Measurements from ENCODE around the gene ASTN2. TPM values are rescaled to one million over a fixed set of nuclear protein-coding genes. Genes with fewer than 3 reads are reported as not detected.

Gene ASTN2
- total and polyA plus RNA-seq, 4 donors = 0.57 to 2.9 (median 1.4) TPM

- Histone ChIP-seq H3K4me3 (ENCODE audit: low read depth in 1 of 3, low read length in 3 of 3) (no peak overlapping the region), H3K9me3 (ENCODE audit: control insufficient read depth in 4 of 4, low read length in 3 of 4) (no peaks in the 10 kb centered on the region), H3K36me3 (ENCODE audit: control insufficient read depth in 4 of 4, insufficient read depth in 3 of 4, low read depth in 1 of 4, low read length in 3 of 4) (no peaks in the 10 kb centered on the region), H3K4me1 (ENCODE audit: control insufficient read depth in 4 of 4, insufficient read depth in 4 of 4, low read length in 3 of 4) (no peaks in the 10 kb centered on the region), H3K27me3 (ENCODE audit: control insufficient read depth in 4 of 4, insufficient read depth in 4 of 4, low read length in 3 of 4) (peaks cover 0 to 3% (median 0%) of the 10 kb centered on the region in 4 donors), H3K9ac (ENCODE audit: low read depth in 1 of 2, low read length in 2 of 2) (no peak overlapping the region), H3K27ac (ENCODE audit: low read depth in 1 of 2, low read length in 2 of 2) (no peak overlapping the region)
- no peak for TF ChIP-seq RXRA (IDR thresholded peaks at IDR 0.05)
- TF ChIP-seq FOXA1 (IDR thresholded peaks at IDR 0.05) = no peak
- no peak for TF ChIP-seq YY1 (IDR thresholded peaks at IDR 0.05)
- no peak for TF ChIP-seq ZBTB33 (IDR thresholded peaks at IDR 0.05)
- no peak for TF ChIP-seq CTCF (IDR thresholded peaks at IDR 0.05; ENCODE audit: low read depth, low read length, missing input control)
- no peak for TF ChIP-seq HNF4G (IDR thresholded peaks at IDR 0.05)
- TF ChIP-seq FOXA2 (IDR thresholded peaks at IDR 0.05) = no peak
- TF ChIP-seq SP1 (IDR thresholded peaks at IDR 0.05) = no peak
- no peak for TF ChIP-seq TAF1 (conservative IDR thresholded peaks at IDR 0.05)
- TF ChIP-seq RAD21 (IDR thresholded peaks at IDR 0.05) = no peak
- TF ChIP-seq NR2F2 (IDR thresholded peaks at IDR 0.05) = no peak
- no peak for TF ChIP-seq HNF4A (conservative IDR thresholded peaks at IDR 0.05)
- no peak for TF ChIP-seq EGR1 (IDR thresholded peaks at IDR 0.05; ENCODE audit: low read depth in 2 of 2)
- no peak for TF ChIP-seq ATF3 (IDR thresholded peaks at IDR 0.05)
- no peak for TF ChIP-seq GABPA (IDR thresholded peaks at IDR 0.05 in 1 of 2, conservative IDR thresholded peaks at IDR 0.05 in 1 of 2)
- 61% methylated on average over 2 of the region's 2 CpGs for WGBS
- DNase-seq (ENCODE audit: low spot score) = no peak
Measured at GRCh38 chr9:117403848-117404247, 11.0 kb downstream of the ASTN2 start.

- no peak for TF ChIP-seq ATF3 (IDR thresholded peaks at IDR 0.05)
- 30% methylated on average over 6 of the region's 6 CpGs for WGBS
- Histone ChIP-seq H3K4me1 (ENCODE audit: control insufficient read depth in 4 of 4, insufficient read depth in 4 of 4, low read length in 3 of 4) (no peaks in the 10 kb centered on the region), H3K36me3 (ENCODE audit: control insufficient read depth in 4 of 4, insufficient read depth in 3 of 4, low read depth in 1 of 4, low read length in 3 of 4) (no peaks in the 10 kb centered on the region), H3K4me3 (ENCODE audit: low read depth in 1 of 3, low read length in 3 of 3) (no peak overlapping the region), H3K27ac (ENCODE audit: low read depth in 1 of 2, low read length in 2 of 2) (no peak overlapping the region), H3K9ac (ENCODE audit: low read depth in 1 of 2, low read length in 2 of 2) (no peak overlapping the region), H3K27me3 (ENCODE audit: control insufficient read depth in 4 of 4, insufficient read depth in 4 of 4, low read length in 3 of 4) (peaks cover 0 to 3% (median 0%) of the 10 kb centered on the region in 4 donors), H3K9me3 (ENCODE audit: control insufficient read depth in 4 of 4, low read length in 3 of 4) (no peaks in the 10 kb centered on the region)
- no peak for DNase-seq (ENCODE audit: low spot score)
Measured at GRCh38 chr9:117403403-117403811, 11.4 kb downstream of the ASTN2 start.

GRCh38 chr9:117400171-117400570 is 14.7 kb downstream of the ASTN2 start:
- H3K9me3 ChIP-seq (ENCODE audit: control insufficient read depth in 4 of 4, low read length in 3 of 4) = no peaks in the 10 kb centered on the region
- 15% methylated on average over 2 of the region's 2 CpGs for WGBS
- no peak overlapping the region for H3K4me3 ChIP-seq (ENCODE audit: low read depth in 1 of 3, low read length in 3 of 3)
- no peaks in the 10 kb centered on the region for H3K4me1 ChIP-seq (ENCODE audit: control insufficient read depth in 4 of 4, insufficient read depth in 4 of 4, low read length in 3 of 4)
- no peak overlapping the region for H3K9ac ChIP-seq (ENCODE audit: low read depth in 1 of 2, low read length in 2 of 2)
- no peak overlapping the region for H3K27ac ChIP-seq (ENCODE audit: low read depth in 1 of 2, low read length in 2 of 2)
- no peak for DNase-seq (ENCODE audit: low spot score)
- peaks cover 0 to 3% (median 0%) of the 10 kb centered on the region in 4 donors for H3K27me3 ChIP-seq (ENCODE audit: control insufficient read depth in 4 of 4, insufficient read depth in 4 of 4, low read length in 3 of 4)
- H3K36me3 ChIP-seq (ENCODE audit: control insufficient read depth in 4 of 4, insufficient read depth in 3 of 4, low read depth in 1 of 4, low read length in 3 of 4) = no peaks in the 10 kb centered on the region
- TF ChIP-seq CTCF (IDR thresholded peaks at IDR 0.05; ENCODE audit: low read depth, low read length, missing input control) (no peak), SP1 (IDR thresholded peaks at IDR 0.05) (no peak), MAX (IDR thresholded peaks at IDR 0.05) (no peak), FOXA1 (IDR thresholded peaks at IDR 0.05) (no peak), GABPA (IDR thresholded peaks at IDR 0.05 in 1 of 2, conservative IDR thresholded peaks at IDR 0.05 in 1 of 2) (no peak), JUND (IDR thresholded peaks at IDR 0.05) (no peak), FOXA2 (IDR thresholded peaks at IDR 0.05) (no peak), REST (IDR thresholded peaks at IDR 0.05) (no peak), TAF1 (conservative IDR thresholded peaks at IDR 0.05) (no peak)

All from liver (tissue), 9 donors.